Thymus (tissue), 11 donors: ENCODE measurements around the gene OR6N2. TPM values are rescaled to one million over a fixed set of nuclear protein-coding genes. Genes with fewer than 3 reads are reported as not detected.
A peak's percentile ranks its signal among the peaks of the same experiment; 100 is the strongest.

ENCODE experiments used
- DNase-seq, 9 donors: peaks; one replicate each; pipeline ENCODE4 v3.0.0-alpha.2; 2013; ENCODE audit warnings: low spot score in 9 of 9, low read depth in 6 of 9, missing footprints in 1 of 9
- H3K27ac ChIP-seq, 2 donors: one replicate each; pipeline ENCODE4 v1.5.1; 2013; ENCODE audit warnings: control low read depth in 1 of 2, low read depth in 1 of 2, low read length in 1 of 2, mild to moderate bottlenecking in 1 of 2, moderate library complexity in 1 of 2
- H3K27me3 ChIP-seq, 2 donors: one replicate each; pipeline ENCODE4 v1.5.1; 2013; ENCODE audit warnings: low read length in 1 of 2; ENCODE audit not compliant: control insufficient read depth in 2 of 2, insufficient read depth in 1 of 2
- H3K36me3 ChIP-seq, 2 donors: one replicate each; pipeline ENCODE4 v1.5.1; 2013; ENCODE audit warnings: low read length in 1 of 2, mild to moderate bottlenecking in 1 of 2, moderate library complexity in 1 of 2; ENCODE audit not compliant: control insufficient read depth in 2 of 2, insufficient read depth in 2 of 2
- H3K4me1 ChIP-seq, 2 donors: one replicate each; pipeline ENCODE4 v1.5.1; 2013; ENCODE audit warnings: low read length in 2 of 2; ENCODE audit not compliant: control insufficient read depth in 2 of 2, insufficient read depth in 2 of 2
- H3K4me3 ChIP-seq, 2 donors: one replicate each; pipeline ENCODE4 v1.5.1; 2013; ENCODE audit warnings: low read length in 2 of 2, control low read depth in 1 of 2, mild to moderate bottlenecking in 1 of 2
- H3K9me3 ChIP-seq, 2 donors: one replicate each; pipeline ENCODE4 v1.5.1; 2013; ENCODE audit warnings: low read length in 1 of 2, mild to moderate bottlenecking in 1 of 2; ENCODE audit not compliant: control insufficient read depth in 2 of 2, insufficient read depth in 1 of 2
- WGBS: extraction: QIAGEN DNeasy Blood & Tissue Kit; methylation state at CpG from one replicate; pipeline ENCODE4 v1.1.7; 2013; 5-methylcytosine and 5-hydroxymethylcytosine counted together
- polyA plus RNA-seq: library from polyadenylated mRNA; stranded (reverse); fragments of 200-250 nt; gene quantifications from one replicate; pipeline ENCODE4 v1.2.3, GENCODE V29; 2013
- total RNA-seq: library from RNA; stranded (reverse); fragments of 120-200 nt; gene quantifications from one replicate; pipeline ENCODE4 v1.2.4, GENCODE V29; 2013
- donor health status: healthy.

OR6N2 gene
- total and polyA plus RNA-seq, 2 donors: not detected

DNA sequence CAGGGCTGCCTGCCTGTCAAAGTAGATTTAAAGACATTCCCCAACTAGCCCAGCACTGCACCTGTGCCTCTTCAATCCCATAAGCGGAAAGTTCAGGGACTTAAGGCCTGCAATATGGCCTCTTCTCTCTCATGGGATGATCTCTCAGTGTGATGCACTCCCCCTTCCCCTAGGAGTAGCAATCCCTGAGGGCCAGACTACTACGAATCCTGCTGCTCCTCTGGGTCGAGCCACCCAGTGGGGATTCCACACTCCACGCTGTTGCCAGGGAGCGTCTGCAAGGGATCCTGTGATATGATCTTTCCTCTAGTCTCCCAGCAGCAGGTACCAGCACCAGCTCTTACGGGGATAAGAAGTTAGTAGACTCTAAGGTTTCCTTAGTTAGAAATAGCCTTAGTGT lies 13.2 kb upstream of the OR6N2 start:
- WGBS: 88% methylated on average over 6 of the region's 6 CpGs
- H3K4me3 ChIP-seq: no peak overlapping the region
- DNase-seq: no peak
- H3K27ac ChIP-seq: no peak overlapping the region
- H3K27me3 ChIP-seq: no peaks in the 10 kb centered on the region
- H3K9me3 ChIP-seq: no peaks in the 10 kb centered on the region
- H3K4me1 ChIP-seq: no peaks in the 10 kb centered on the region
- H3K36me3 ChIP-seq: no peaks in the 10 kb centered on the region

DNA sequence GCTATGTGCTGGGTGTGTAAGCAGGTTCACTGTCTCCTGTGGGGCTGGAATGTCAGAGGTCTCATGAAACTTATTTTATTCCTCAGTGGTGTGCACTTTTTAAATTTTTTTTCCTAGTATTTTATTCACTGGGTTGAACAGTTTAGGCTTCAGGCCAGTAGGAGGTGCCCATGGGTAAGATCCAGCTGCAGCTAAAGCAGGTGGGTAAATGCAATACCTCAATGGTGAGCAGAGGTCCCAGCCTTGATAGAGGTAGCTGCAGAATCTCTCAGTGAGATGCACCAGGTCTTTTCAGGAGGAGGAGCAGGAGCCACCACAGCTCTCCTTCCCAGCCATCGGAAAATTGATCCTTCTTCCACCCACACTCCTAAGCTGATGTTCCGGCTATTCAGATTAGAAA lies 12.6 kb upstream of the OR6N2 start:
- no peaks in the 10 kb centered on the region for H3K9me3 ChIP-seq
- peak in 7 of 9 donors; percentile 6 to 47 (median 11) for DNase-seq
- 95% methylated on average over 2 of the region's 2 CpGs for WGBS
- H3K36me3 ChIP-seq: no peaks in the 10 kb centered on the region
- H3K27me3 ChIP-seq: no peaks in the 10 kb centered on the region
- H3K27ac ChIP-seq: no peak overlapping the region
- H3K4me1 ChIP-seq: no peaks in the 10 kb centered on the region
- H3K4me3 ChIP-seq: no peak overlapping the region

DNA sequence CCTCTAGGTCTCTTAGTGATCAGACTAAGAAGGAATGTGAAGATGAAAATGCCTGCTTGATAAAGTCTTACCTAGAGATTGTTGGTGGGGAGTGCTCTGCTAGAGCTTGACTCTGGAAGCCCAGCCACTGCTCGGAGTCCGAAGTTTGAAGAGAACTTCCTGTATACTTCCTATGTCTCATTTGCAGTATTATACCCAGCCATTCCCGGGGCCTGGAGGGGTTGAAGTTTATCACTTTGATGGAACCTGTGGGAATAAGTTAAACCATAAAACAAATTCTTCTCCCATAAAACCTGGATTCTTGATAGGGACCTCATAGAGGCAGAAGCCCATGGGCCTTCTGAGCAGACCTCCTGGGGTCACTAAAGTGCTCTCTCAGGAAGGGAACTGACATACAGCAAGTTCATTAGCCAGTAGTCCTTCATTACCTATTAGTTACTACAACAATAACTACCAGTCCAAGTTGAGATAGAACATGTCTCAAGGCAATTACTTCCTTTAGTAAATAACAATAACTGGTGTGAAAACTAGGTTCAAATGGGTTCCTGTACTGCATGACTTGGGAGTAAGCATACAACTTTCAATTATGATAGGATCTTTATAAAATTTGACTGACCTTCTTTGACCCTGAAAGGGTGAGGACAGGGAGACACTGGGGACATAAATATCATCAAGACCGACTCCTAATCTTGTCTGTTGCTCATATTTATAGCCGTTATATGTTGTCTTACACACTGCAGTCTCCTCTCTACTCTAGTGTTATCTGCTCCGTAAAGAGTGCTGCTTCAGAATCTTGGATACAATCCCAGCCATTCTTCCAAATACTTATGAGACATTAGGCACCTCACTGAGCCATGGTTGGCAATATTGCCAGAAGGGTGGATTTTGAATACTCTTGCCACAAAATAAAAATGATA lies 8.8 kb downstream of the OR6N2 start, which contains the start of gene OR6N1:
OR6N1 (minus strand) TSS at position 246 of the 917 bp plus-strand sequence. CDS start 5,513 bp downstream, outside the sequence.
- Histone ChIP-seq H3K9me3 (no peaks in the 10 kb centered on the region), H3K36me3 (no peaks in the 10 kb centered on the region), H3K4me1 (no peaks in the 10 kb centered on the region), H3K4me3 (no peak within 1 kb of the TSS), H3K27ac (no peak within 1 kb of the TSS), H3K27me3 (no peaks in the 10 kb centered on the region)
- DNase-seq: no peak
- 90% methylated on average over 6 of the region's 6 CpGs for WGBS

DNA sequence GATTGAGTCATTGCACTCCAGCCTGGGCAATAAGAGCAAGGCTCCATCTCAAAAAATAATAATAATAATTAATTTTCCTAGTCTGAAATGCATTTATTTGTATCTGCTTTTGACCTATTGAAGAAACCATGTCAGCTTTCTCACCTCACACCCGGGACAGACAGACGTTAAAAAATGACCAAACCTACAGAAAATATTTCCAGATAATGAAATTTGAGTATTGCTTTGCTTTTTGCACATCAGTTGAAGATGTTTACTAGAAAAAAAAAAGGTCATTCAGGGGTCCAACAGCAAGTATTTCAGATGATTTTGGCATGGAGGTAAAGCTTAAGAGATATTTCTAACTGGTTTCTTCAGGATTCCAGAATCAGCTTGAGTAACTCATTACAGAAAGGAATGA lies 26.6 kb downstream of the OR6N2 start, which contains the start of gene OR6K6:
OR6K6 (plus strand) TSS at position 301 of the 400 bp plus-strand sequence. CDS start 168 bp downstream, outside the sequence.
- H3K27me3 ChIP-seq: no peaks in the 10 kb centered on the region
- no peak within 1 kb of the TSS for H3K4me3 ChIP-seq
- H3K36me3 ChIP-seq: no peaks in the 10 kb centered on the region
- 94% methylated on average over 2 of the region's 2 CpGs for WGBS
- no peaks in the 10 kb centered on the region for H3K9me3 ChIP-seq
- H3K27ac ChIP-seq: no peak within 1 kb of the TSS
- DNase-seq: no peak
- H3K4me1 ChIP-seq: no peaks in the 10 kb centered on the region

DNA sequence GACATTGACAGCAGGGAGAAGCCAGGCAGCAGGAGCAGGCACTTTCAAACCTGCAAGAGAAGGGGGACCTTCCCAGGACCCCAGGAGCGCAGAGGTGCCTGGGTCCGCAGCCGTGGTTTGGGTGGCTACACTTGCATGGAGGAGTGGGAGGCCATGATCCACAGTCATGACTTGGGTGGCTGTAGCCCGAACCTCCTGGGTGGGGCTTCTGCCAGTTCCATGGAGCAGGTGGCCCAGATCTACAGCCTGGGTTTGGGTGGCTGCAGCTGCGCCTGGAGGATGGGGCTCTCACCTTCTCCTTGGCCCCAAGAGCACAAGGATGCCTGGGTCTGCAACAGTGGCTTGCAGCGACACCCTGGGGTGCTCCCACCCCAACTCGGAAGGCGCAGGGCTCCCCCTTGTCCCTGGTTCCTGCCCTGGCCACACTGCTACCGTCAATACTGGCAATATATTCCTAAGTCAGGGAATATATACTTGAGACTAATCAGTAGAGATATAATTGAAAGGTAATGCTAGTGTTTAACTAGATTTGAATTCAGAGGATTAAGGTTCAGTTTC lies 28.8 kb downstream of the OR6N2 start:
- Histone ChIP-seq H3K4me1 (no peaks in the 10 kb centered on the region), H3K27me3 (no peaks in the 10 kb centered on the region), H3K4me3 (no peak overlapping the region), H3K27ac (no peak overlapping the region), H3K9me3 (no peaks in the 10 kb centered on the region), H3K36me3 (no peaks in the 10 kb centered on the region)
- no peak for DNase-seq
- WGBS: 93% methylated on average over 9 of the region's 9 CpGs

DNA sequence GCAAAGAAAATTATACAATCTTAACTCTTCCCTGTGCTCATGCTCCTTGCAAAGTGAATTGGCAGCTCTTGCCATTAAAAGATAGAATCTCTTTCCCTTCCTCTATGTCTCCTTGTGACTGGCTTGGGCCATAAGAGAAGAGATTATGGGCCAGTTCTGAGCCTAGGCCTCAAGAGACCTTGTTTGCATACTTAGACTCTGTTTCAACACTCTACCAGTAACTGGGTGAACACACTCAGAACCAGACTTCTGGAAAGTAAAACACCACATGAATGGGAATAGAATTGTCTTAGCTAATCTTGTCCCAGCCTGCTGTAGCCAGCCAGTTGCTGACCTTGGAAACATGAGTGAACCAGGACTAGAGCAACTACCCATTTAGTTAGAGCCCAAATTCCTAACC lies 45.2 kb downstream of the OR6N2 start:
- no peaks in the 10 kb centered on the region for H3K36me3 ChIP-seq
- no peak for DNase-seq
- no peak overlapping the region for H3K4me3 ChIP-seq
- H3K27ac ChIP-seq: no peak overlapping the region
- no peaks in the 10 kb centered on the region for H3K4me1 ChIP-seq
- no peaks in the 10 kb centered on the region for H3K27me3 ChIP-seq
- no peaks in the 10 kb centered on the region for H3K9me3 ChIP-seq

DNA sequence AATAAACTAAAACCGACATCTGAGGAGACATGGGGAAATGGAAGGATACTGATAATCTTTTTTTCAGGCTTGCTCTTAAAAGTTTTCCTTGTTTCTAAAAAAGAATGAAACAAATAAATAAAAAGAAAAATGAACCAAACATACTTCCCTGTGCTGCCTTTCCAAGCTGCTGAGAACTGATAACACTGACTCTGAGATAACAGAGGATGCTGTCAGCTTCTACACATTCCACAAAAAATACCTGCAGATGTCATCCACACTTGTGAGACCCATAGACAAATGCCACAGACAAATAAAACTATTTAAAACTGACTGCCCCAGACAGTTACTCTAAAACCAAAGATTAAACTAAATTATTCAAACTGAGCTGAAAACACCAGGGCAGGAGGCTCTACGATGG lies 48.5 kb downstream of the OR6N2 start:
- no peaks in the 10 kb centered on the region for H3K36me3 ChIP-seq
- no peaks in the 10 kb centered on the region for H3K9me3 ChIP-seq
- H3K4me1 ChIP-seq: no peaks in the 10 kb centered on the region
- H3K27me3 ChIP-seq: no peaks in the 10 kb centered on the region
- 95% methylated on average over 2 of the region's 2 CpGs for WGBS
- no peak overlapping the region for H3K27ac ChIP-seq
- no peak for DNase-seq
- H3K4me3 ChIP-seq: no peak overlapping the region

DNA sequence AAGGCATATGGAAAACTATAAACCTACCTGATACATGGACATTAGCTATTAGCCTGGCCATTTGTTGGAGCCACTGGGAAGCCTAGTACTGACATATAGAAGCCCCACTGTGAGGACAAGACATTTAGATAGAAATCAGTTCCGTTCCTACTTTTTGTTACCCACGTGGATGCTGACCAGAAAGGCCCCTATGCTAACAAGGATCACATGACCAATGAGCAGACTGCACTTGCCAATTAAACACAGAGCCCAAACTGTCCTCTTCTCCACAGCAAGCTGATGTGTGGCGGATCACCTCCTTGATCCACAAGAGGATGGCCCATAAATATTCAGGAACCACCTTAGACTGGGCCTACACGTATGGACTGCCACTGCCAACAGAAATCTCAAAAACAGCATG lies 49.3 kb downstream of the OR6N2 start:
- Histone ChIP-seq H3K36me3 (no peaks in the 10 kb centered on the region), H3K4me3 (no peak overlapping the region), H3K9me3 (no peaks in the 10 kb centered on the region), H3K27ac (no peak overlapping the region), H3K4me1 (no peaks in the 10 kb centered on the region), H3K27me3 (no peaks in the 10 kb centered on the region)
- DNase-seq: no peak
- WGBS: 95% methylated on average over 4 of the region's 4 CpGs

DNA sequence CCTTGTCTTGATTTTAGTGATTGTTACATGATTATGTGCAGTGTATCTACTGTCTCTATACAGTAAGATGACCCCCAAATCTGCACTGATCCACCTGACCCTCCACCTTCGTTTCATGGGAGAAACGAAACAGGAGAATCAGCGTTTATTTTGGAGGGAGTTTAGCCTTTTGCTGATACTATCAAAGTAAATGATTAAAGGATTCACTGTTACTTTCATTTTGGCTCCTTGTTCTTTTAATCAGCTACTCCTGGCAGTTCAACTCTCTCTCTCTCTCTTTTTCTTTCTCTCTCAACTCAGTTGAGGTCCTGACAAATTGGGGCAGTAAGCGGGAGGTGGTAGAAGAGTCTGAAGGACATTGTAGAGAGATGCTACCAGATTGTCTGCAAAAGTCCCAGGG lies 50.6 kb downstream of the OR6N2 start:
- Histone ChIP-seq H3K27me3 (no peaks in the 10 kb centered on the region), H3K4me3 (no peak overlapping the region), H3K4me1 (no peaks in the 10 kb centered on the region), H3K27ac (no peak overlapping the region), H3K9me3 (no peaks in the 10 kb centered on the region), H3K36me3 (no peaks in the 10 kb centered on the region)
- WGBS: 90% methylated on average over 4 of the region's 4 CpGs
- no peak for DNase-seq
